NB4 (cell line): ENCODE data around the gene MECP2.

Experiments used
- CTCF ChIP-seq: IDR thresholded peaks from one replicate; pipeline ENCODE4 v1.5.1; 2012; ENCODE audit warnings: low read depth, low read length
- POLR2A ChIP-seq: IDR thresholded peaks from 2 replicates; pipeline ENCODE4 v1.6.1; 2011; ENCODE audit warnings: mild to moderate bottlenecking; ENCODE audit not compliant: insufficient read length; ENCODE audit errors: extremely low read depth

DNA sequence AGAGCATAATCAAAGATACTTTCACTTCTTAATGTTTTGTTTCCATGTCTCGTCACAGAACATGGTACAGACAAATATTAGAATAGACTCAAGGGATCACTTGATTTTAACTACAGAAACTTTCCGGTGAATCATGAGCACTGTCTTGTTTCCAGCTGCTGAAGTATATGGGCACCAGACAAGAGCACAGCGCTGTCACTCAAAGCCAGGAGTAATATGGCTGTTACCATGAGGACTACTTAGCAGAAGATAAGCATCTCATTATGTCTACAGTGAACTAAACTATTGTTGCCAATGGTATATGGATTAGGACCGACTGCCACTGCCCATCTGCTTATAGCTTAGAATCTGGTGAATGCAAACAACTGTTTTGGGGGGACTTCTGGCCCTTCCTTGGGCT is 34.3 kb downstream of the MECP2 start:
- TF ChIP-seq CTCF = no peak
- TF ChIP-seq POLR2A = no peak
